Epithelial cell of proximal tubule (primary cell): ENCODE results near the gene AQP10. TPM values are rescaled to one million over a fixed set of nuclear protein-coding genes. Genes with fewer than 3 reads are reported as not detected.
"Not testable (repeated sequence)": the region's sequence is repeated elsewhere in the genome, so short reads cannot be mapped to it uniquely, and the experiment has no call there.

Source experiments
- DNase-seq: peaks from one replicate; pipeline ENCODE4 v3.0.0-alpha.2; 2011; ENCODE audit warnings: low read depth
- H3K4me3 ChIP-seq: 2 replicates; pipeline ENCODE4 v1.5.1; 2011; ENCODE audit warnings: low read depth, mild to moderate bottlenecking, low read length
- total RNA-seq: library from RNA; depleted of rRNA; stranded (reverse); fragments of >200 nt; gene quantifications from 2 replicates; pipeline ENCODE4 v1.2.3, GENCODE V29; 2015
- TF ChIP-seq, protein P1 (sequence below): conservative IDR thresholded peaks from 2 replicates; pipeline ENCODE4 v1.5.1; 2012; ENCODE audit warnings: low read depth, mild to moderate bottlenecking, low read length

The AQP10 gene
- total RNA-seq, 1 donor from 2014 or later, result not detected

DNA sequence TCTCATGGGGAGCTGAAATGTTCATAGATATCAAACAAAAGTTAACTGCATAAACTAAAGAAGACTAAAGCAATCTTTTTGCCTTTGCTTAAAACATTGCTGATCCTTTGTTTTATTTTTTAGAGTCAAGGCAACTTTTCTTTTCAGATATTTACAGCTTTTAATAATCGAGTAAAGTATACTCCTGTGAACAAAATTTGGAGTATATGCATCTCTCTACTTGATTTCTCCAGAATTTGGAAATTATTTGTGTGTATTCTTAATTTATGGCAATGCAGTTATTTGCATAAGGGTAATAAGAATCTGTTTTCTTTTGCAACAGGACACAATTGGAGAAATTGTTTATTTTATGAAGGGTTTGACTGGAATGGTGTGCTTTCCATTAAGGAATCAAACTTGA, 4.2 kb upstream of the AQP10 start:
- no peak for DNase-seq
- no peak overlapping the region for H3K4me3 ChIP-seq
- TF ChIP-seq, protein P1, sequence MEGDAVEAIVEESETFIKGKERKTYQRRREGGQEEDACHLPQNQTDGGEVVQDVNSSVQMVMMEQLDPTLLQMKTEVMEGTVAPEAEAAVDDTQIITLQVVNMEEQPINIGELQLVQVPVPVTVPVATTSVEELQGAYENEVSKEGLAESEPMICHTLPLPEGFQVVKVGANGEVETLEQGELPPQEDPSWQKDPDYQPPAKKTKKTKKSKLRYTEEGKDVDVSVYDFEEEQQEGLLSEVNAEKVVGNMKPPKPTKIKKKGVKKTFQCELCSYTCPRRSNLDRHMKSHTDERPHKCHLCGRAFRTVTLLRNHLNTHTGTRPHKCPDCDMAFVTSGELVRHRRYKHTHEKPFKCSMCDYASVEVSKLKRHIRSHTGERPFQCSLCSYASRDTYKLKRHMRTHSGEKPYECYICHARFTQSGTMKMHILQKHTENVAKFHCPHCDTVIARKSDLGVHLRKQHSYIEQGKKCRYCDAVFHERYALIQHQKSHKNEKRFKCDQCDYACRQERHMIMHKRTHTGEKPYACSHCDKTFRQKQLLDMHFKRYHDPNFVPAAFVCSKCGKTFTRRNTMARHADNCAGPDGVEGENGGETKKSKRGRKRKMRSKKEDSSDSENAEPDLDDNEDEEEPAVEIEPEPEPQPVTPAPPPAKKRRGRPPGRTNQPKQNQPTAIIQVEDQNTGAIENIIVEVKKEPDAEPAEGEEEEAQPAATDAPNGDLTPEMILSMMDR, result no peak

DNA sequence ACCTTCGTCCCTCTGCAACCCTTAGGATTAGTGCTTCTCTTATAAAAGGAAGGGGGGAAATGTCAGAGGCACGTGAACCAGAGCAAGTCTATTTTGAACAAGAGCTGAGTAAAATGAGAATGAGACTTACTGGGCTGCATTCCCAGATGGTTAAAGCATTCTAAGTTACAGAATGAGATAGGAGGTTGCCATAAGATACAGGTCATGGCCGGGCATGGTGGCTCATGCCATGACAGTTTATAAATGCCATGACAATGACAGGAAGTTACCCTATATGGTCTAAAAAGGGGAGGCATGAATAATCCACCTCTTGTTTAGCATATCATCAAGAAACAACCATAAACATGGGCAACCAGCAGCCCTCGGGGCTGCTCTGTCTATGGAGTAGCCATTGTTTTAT, 2.5 kb upstream of the AQP10 start:
- no peak overlapping the region for H3K4me3 ChIP-seq
- DNase-seq, result no peak
- TF ChIP-seq, protein P1, result no peak

DNA sequence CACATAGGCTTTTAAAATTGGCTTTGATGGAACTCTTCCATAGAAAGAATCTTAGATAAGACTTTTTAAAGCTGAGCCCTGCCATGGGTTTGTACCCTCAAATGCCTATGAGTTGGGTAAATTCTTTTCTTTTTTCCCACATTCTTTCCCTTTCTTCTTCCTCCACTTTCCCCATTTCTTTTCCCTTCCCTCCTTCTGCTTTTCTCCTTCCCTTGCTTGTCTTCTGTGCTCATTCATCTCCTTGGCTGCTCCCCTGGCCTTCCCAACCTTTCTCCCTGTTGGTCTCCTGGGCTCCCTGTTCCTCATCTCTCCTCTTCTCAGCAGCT, 679 bp downstream of the AQP10 start:
- not testable (repeated sequence) for DNase-seq, H3K4me3 ChIP-seq

DNA sequence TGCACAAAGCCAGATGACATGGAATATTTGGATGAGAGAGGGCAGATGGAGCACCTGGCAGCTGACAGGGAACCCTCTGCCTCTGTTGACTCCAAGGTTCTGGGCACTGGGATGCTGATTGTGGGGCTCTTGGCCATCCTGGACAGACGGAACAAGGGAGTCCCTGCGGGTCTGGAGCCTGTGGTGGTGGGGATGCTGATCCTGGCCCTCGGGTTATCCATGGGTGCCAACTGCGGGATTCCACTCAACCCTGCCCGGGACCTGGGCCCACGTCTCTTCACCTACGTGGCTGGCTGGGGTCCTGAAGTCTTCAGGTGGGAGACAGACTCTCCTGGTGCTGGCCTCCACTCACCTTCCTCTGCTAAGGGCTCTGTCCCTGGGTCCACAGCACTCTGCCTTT, 2.6 kb downstream of the AQP10 start:
- H3K4me3 ChIP-seq, result no peak overlapping the region
- TF ChIP-seq, protein P1, result no peak
- no peak for DNase-seq

DNA sequence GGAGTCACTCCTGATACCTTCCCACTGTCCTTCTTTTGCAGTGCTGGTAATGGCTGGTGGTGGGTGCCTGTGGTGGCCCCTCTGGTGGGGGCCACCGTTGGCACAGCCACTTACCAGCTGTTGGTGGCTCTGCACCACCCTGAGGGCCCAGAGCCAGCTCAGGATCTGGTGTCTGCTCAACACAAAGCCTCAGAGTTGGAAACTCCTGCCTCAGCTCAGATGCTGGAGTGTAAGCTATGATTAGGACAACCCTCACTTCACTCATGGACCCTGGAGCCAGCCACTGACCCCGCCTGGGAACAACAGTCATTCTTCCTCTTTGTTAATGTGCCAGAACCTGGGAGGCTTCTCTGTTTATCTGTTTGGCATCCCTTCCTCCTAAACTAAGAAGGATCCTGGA, 3.3 kb downstream of the AQP10 start:
- TF ChIP-seq, protein P1, result no peak
- H3K4me3 ChIP-seq, result no peak overlapping the region

DNA sequence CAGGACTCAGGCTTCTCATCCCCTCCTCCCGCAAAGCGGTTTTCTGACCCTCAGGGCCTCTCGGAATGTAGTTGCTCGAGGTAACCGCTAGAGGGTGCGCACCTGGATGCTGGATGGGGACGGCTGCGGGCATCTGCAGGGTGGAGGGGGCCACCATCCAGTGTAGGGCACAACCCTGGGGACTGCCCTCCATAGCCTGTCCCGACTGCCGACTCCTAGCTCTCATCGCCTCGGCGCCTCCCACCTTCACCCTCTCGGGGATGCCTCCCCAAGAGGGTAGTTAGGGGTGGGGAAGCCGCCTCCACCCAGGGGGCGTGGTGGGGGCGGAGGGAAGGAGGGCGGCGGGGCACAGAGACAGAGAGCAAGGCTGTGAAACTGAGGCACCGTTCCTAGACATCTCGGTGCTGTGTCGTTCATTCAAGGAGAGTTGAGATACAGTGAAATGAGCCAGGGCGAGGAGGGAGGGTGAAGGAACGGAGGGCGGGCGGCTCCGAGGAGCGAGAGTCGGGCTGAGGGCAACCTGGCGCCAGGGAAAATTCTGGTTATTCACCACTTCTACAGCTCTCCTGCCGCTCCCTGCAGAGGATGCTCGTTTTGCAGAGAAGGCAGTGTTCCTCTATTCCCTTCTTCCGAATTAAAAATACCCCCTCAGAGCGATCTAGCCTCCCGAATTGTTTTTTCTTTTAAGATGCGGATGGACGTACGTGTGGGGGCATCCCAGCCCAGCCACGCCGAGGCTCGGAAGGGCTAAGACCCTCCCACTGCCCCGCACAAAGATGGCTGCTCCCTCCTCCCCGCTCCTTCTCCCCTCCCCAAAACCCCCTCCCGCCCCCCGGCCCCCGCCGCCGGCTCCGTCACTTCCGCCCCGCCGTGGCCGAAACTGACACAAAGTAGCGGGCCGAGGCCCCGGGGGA, 4.0 kb downstream of the AQP10 start, which contains the start of gene ATP8B2:
ATP8B2 (plus strand) TSS at position 857 of the 914 bp plus-strand sequence. CDS start 2,617 bp downstream, outside the sequence.
- DNase-seq, result no peak
- peak within 1 kb of the TSS; percentile 64 for H3K4me3 ChIP-seq
- TF ChIP-seq, protein P1, result peak; percentile 94

More for the DNA sequence above, 3.3 kb downstream of the AQP10 start:
- no peak for DNase-seq

DNA sequence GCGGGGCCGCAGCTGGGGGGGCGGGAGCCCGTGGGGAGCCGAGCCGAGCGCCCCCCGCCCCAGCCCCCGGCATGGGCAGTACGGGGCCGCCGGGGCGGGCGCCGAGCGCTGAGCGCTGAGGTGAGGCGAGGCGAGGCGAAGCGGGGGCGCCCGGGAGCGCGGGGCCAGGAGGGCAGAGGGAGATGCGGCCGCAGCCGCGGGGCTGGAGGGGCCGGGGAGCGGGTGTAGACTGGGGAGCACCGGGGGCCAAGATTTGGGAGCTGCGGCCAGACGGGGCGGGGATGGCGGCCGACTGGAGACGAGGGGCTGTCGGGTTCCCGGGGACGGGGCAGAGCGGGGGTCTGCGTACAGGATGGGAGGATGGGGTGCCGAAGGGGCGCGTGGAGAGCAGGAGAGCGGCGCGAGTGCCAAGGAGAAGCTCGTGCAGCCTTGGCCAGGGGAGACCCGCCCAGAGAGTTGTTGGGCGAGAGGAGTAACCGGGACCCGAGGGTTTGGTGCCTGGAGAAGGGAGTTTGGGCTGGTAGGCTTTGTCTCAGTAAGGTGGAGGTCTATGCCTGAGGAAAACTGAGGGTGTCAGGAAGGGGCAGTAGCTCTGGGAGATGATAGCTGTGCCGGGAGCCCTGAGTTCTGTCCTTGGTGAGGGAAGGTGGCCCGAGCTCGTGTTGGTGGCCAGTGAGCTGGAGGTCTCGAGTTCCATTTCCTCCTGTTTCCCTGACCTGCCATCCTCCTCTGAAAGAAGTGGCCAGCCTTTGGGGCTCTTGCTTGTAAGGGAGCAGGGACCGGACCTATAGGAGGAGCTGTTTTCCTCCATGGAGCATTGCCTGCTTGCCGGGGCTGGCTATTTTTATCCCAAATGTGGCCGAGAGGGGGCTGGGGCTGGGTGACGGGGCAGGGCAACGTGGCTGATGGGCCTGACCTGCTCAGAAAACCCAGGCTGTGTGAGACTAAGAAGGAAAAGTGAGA, 5.0 kb downstream of the AQP10 start:
- DNase-seq, result no peak
- H3K4me3 ChIP-seq, result peak overlapping the region; percentile 64
- TF ChIP-seq, protein P1, result peak; percentile 58
